Activated gamma-delta T cell (primary cell): Measurements from ENCODE around the gene SH3BP2.
A peak's percentile ranks its signal among the peaks of the same experiment; 100 is the strongest.

Source experiments
- DNase-seq: peaks from one replicate; lab custom pipeline; 2025; lab: John Stamatoyannopoulos, UW
- total RNA-seq, 2 donors: gene quantifications; one replicate each; lab custom pipeline; 2026; lab: John Stamatoyannopoulos, UW

Gene SH3BP2, protein sequence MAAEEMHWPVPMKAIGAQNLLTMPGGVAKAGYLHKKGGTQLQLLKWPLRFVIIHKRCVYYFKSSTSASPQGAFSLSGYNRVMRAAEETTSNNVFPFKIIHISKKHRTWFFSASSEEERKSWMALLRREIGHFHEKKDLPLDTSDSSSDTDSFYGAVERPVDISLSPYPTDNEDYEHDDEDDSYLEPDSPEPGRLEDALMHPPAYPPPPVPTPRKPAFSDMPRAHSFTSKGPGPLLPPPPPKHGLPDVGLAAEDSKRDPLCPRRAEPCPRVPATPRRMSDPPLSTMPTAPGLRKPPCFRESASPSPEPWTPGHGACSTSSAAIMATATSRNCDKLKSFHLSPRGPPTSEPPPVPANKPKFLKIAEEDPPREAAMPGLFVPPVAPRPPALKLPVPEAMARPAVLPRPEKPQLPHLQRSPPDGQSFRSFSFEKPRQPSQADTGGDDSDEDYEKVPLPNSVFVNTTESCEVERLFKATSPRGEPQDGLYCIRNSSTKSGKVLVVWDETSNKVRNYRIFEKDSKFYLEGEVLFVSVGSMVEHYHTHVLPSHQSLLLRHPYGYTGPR
- total RNA-seq: 93.8 to 109 reads per million in 2 donors

DNA sequence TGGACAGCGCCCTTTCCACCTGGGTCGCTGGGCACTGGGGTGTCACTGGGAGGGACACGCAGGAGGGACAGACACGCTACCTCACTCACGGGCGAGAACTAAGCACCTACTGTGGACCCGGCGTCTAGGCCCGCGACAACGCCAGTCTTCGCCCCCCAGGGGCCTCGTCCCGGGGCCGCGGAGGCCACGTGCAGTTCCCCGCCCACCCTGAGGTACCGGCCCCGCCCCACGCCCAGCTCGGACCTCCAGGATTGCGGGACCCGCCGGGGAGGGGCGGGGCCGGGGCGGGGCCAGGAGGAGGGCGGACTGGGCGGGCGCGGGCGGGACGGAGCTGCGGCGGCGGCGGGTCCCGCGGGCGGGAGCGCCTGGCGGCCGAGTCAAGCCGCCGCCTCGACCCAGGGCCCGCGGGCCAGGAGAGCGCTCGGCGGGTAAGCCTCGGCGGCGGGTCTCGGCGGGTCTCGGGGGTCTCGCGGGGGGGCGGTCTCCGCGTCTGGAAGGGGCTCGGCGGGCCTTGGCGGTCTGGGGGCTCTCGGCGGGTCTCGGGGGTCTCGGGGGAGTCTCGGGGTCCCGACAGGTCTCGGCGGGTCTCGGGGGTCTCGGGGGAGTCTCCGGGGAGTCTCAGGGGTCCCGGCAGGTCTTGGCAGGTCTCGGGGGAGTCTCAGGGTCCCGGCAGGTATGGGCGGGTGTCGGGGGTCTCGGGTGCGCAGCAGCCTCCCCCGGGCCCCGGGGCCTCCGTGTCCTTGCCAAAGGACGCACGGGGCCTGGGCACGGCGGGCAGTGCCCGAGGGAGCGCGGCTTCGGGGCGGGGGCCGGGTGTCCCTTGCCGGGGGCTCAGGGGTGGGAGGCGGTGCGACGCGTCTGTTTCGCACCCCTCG lies at the start of gene SH3BP2:
Gene SH3BP2, plus strand, starts transcription at position 375 of the 875 bp plus-strand sequence. CDS start 27,533 bp downstream, outside the sequence.
- peak; percentile 60 for DNase-seq

DNA sequence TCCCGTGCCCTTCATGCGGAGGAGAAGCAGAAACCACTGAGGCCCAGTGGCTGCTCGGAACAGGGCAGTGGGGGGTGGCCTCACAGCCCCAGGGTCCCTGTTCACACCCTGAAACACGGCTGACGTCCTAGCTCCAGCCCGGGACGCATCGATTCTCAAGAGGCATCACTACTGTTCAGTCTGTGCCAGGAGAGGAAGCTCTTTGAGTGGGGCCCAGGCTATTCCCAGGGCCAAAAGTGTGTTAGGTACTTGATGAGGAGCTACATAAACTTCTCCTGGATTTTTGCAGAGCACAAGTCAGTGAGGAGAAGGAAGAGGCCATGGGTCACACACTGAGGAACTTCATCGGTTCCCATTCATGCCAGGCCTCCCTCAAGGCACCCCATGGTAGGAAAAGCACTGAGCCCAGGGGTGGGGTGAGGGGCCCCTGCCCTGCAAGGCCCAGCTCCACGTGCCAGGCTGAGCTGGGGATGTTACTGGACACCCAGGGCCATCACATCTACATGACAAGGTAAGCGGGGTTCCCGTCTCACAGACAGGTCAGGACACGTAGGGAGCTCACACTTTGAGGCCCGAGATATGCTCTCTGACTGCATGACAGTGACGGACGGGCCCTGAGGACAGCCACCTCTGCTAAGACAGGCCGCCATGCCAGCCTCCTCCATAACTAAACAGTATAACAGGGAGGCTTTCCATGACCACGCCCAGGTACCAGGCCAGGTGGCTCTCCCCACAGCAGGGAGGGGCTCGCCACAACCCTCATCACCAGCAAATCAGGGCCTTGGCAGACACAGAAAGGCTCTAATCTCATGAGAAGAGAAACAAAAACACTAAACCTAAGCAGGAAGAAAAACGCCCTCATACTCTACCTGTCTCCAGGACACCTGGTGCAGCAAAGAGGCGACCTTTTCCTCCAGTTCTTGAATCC lies 49.1 kb upstream of the SH3BP2 start:
- no peak for DNase-seq

DNA sequence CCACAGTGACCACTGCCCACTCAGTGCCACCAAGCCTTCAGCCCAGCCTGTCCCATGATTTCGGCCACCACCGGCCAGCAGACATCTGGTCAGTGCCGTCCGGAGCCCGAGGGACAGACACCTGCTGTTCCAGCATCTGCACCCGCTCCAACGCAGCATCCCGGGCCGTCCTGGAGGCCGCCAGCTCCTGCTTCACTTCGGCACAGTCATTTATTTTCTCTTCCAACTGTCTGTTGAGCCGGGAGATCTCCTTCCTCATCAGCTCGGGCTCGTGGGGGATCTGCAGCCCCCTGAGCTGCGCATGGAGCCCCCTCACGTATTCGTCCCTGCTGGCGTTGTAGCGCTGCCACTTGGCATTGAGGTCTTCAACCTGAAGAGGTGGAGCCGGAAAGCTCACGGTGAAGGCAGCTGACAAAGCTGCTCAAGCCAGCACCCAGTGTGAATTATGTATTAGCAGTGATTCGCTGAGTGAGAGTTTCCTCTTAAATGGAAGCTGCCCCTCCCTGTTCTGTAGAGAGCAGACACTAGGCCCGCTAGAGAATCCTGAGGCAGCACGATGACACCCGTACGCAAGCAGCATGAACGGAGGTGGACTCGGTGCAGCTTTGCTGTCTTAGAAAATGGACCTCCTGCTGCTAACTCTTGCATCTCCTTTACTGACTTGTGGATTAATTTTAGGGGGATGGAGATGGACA lies 48.2 kb upstream of the SH3BP2 start:
- no peak for DNase-seq

DNA sequence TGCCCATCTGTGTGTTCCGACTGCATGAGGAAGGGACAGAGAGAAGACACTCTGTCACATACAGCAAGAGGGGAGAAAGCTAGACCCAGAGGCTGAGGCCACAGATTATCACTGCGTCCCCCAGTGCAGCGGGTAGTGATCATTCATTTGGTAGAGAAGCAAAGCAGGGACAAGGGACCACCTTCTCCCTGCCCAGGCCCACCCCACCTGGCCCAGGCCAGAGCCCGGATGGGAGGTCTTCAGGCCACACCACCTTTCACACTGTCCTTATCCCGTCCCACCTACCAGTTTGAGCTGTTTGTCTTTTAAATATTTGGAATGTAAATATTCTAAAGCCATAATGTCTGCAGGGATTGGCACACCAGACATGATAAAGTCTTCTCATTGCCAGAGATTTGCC lies 47.4 kb upstream of the SH3BP2 start:
- DNase-seq: no peak

DNA sequence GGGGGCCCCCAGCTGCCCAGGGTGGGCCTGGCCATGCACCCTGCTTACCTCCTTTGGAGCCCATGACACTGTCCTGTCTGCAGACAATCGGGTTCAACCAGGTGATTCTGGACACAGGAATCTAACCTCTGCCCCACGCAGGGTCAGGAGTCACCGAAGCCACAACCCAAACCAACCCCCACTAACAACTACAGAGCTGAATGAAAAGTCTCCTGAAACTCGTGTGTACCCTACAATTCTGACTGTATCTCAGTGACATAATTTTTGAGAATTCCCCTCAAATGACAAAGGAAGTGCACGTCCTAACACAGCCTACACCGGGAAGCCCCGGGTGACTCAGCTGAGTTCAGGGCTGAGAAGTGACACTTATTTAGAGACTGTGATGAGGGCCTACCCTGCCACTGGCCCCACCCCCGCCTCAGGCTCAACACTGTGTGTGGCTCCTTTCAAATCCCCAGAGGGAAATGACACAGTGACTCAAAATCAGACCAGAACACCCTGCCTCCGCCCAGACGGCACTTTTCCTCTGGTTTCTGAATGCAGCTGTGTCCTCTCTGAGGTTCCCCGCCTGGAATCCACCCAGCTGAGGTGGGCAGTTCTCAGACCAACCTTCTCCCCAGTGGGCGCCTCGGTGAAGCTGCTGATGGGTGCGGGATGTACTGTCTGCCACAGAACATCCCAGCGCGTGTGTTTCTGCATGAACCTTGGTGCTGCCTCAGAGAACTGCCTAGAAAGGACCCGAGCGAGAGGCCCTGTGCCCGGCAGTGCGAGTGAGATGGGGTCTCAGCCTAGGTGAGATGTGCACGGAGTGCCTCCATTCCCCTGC lies 46.7 kb upstream of the SH3BP2 start:
- DNase-seq: peak; percentile 63

DNA sequence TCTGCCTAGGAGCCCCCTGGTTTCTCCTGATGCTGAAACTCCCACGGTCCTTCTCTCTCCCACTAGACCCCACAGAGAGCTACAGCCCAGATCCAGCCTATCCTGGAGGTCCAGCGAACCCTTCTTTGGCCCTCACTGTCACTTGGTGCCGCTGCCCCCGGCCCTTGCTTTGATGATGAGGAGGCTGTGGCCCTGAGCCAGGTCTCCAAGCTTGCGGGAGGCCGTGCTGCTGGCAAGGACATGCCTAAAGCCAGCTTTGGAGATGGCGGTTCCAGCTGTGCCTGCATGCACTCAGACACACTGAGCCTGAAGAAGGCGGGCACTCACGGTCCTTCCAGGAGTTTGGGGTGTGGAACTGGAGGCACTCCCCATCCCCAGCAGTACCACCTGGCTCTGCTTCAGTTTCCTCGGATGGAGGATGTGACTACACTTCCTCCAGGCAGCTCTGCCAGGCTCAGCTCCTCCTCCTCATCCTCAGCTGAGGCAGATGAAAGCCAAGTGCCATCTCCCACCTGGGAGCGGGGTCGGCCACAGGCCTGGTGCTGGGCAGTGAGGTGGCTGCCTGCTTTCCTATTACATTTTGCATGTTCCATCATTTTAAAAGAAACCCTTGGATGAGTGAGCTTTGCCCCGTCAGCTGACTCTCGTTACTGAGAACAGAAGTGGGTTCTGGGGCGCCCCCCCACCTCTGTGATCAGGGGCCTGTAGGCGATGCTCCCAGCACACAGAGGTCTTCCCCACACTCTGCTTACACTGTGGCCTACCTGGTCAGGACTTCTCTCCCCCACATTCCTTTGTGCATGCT lies 45.8 kb upstream of the SH3BP2 start:
- DNase-seq: no peak

DNA sequence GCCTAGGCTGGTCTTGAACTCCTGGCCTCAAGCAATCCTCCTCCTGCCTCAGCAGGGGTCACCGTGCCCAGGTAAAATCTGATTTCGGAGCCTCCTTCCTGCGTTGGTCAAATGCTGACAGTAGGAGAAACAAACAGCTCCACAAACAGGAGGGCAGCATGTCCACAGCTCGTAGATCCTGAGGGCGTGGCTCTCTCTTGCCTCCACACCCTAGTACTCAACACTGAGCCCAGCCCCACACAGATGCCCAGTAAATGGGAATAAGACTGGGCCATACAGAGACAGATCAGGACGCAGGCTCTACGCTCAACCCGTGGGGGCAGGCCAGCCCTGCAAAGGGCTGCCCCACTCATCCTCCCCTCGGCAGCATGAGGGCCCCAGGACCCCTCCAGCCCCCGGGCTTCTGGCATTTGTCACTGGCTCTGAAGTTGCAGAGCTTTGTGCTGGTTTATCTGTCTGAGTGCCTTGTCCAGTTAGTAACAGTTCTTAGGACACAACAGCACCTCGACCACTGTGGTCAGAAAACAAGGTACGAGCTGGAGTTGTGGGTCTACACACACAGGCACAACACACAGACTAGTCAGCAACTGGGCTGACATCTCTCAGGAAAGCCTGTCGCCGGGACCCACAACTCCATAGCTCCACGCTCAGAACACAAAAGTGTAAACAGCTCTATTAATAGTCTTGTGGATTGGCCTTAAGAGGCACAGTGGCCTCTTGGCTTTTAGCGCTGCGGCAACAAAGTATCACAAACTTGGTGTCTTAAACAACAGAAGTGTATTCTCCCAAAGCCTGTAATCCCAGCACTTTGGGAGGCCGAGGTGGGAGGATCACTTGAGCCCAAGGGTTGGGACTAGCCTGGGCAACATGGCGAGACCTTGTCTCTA lies 41.9 kb upstream of the SH3BP2 start:
- DNase-seq: no peak

DNA sequence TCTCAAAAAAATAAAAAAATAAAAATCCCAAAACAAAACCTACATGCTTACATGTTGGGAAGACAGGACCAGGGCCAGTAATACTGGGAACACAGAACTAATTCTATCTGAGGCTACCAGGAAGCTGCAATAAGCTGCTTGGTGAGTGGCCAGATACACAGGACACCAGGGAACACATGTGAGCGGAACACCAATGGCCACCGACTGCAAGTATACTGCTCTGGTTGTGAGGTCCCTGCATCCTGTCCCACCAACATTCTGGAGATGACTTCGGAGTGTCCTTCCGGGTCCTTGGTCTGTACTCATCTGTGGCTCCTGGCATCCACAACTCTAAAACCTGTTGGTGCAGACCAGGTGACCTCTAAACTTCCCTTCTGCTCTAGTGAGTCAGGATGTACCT lies 39.4 kb upstream of the SH3BP2 start:
- DNase-seq: no peak

DNA sequence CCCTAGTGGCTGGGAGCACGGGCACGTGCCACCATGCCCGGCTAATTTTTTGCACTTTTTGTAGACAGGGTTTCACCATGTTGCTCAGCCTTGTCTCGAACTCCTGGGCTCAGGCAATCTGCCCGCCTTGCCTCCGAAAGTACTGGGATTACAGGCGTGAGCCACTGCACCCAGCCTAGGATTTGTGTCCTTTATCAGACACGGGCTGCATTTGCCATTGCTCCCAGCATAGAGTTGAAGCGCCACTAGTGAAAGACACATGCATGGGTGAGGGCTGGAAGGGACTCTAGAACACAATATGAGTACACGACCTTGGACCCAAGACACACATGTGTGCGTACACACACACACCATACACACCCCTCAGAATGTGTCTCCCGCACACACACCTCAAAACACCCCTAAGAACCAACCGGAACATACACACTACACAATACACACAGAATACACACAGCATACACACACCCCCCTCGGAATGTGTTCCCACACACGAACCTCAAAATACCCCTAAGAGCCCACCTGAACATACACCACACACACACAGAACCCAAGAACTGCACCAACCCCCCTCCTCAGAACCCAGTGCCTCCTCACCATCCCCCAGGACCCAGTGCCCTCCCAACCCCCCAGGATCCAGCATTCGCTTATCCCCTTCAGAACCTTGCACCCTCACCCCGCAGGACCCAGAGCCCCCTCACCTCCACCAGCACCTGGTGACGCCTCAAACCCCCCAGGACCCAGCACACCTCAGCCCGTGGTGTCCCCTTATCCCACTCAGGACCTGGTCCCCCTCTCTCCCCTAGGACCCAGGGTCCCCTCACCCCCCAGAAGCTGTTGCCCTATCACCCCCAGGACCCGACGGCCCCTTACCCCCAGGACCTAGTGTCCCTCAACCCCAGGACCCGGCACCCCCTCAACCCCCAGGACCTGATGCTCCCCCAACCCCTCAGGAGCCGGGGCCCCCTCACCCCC lies 37.8 kb upstream of the SH3BP2 start:
- no peak for DNase-seq

DNA sequence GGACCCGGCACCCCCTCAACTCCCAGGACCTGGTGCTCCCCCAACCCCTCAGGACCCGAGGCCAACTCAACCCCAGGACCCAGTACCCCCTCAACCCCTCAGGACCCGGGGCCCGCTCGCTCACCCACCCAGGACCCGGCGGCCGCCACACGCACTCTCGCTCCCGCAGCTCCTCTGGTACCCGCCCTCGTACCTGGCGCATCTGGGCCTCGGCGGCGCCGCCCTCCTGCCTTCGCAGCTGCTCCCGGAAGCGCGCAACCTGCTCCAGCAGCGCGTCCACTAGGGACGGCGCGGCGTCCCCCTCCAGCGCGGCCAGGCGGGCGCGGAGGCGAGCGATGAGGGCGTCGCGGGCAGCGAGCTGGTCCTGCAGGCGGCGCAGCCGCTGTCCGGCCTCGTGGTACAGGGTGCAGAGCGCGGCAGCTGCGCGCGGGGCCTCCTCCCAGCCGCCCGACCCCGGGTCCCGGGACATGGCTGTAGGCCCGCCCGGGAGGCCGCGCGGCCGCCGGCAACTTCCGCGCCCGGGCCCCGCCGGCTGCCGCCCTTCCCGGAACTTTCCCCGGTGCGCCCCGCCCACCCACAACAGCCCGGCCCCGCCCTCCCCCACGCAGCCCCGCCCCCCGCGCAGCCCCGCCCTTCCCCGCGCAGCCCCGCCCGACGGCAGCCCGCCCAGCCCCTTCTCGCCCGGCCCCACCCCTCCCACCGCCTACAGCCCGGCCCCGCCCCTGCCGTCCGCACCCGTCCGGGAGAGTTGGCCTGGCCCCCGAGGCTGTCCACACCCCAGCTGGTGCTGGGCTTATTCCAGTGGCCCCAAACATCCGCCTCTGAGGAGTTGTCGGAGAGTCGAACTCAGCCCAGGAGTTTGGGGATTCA lies 36.8 kb upstream of the SH3BP2 start, which contains the start of gene TNIP2:
Gene TNIP2, minus strand, starts transcription at position 516 of the 870 bp plus-strand sequence. Its CDS starts 47 bp downstream, at position 469.
- peak; percentile 72 for DNase-seq

DNA sequence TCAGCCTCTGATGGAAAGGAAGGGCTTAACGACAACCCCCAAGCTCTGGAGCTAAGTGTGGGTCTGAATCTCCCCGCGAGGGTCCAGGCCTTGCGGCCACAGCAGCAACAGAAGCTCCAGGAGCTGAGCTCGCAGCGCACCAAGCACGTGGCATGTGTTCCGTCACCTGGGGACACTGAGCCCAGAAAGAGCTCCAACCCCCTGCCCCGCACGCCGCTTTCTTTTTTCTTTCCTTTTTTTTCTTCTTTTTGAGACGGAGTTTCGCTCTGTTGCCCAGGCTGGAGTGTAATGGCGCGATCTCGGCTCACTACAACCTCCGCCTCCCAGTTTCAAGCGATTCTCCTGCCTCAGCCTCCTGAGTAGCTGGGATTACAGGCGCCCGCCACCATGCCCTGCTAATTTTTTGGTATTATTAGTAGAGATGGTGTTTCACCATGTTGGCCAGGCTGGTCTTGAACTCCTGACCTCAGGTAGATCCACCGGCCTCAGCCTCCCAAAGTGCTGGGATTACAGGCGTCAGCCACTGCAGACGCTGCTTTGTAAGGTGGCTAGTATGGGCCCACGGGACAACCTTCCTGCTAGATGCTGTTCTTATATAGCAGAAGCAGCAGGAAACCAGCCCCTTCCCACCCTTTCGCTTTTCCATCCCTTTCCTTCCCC lies 36.1 kb upstream of the SH3BP2 start:
- no peak for DNase-seq

DNA sequence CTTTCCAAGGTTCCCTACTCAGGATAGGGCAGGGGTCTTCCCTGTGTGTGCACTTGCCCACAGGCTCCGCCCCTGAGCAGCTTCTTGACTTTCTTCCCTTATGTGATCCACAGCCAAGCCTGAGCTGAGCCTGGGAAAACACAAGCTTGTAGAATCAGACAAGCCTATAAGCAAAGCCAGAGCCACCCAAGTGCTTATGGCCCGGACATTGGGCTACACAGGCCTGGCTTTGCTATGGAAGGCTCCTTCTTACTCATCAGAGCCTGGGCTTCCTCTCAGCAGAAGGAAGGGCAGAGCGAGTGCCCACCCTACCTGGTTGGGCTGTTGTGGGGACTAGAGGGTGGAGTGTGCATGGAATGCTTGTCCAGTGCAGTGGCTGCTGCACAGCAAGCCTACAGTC lies 35.5 kb upstream of the SH3BP2 start:
- no peak for DNase-seq

DNA sequence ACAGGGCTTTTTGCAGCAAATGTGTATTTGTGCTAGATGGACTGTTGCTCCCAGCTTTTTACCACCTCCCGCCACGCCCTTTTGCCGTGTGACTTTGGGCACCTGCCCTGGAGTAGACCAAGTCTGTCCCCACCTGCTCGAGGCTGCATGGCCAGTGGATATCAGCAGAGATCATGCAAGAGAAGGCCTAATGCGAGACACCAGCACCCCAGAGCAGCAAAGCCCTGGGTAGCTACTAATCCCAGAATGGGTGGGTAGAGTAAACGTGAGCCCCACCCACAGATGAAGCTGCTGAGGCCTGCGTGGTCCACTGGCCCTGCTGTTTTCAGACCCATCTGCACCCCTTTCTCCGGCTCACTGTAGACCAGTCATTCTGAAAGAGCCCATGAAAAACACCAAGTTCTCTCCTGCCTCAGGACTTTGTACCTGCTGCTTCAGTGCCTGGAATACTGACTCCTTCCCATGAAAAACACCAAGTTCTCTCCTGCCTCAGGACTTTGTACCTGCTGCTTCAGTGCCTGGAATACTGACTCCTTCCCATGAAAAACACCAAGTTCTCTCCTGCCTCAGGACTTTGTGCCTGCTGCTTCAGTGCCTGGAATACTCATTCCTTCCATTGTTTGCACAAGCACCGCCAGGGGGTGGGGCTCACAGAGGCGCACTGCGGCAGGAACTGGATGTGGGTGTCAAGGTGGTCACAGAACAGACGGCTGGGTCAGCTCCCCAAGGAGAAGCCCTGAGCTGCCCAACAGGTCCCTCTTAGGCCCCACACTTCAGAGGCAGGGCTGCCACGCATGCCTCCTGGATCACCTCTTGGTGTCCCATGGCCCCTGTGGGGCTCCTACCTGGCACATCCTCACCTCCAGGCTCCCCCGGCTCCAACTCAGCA lies 31.6 kb upstream of the SH3BP2 start:
- no peak for DNase-seq

DNA sequence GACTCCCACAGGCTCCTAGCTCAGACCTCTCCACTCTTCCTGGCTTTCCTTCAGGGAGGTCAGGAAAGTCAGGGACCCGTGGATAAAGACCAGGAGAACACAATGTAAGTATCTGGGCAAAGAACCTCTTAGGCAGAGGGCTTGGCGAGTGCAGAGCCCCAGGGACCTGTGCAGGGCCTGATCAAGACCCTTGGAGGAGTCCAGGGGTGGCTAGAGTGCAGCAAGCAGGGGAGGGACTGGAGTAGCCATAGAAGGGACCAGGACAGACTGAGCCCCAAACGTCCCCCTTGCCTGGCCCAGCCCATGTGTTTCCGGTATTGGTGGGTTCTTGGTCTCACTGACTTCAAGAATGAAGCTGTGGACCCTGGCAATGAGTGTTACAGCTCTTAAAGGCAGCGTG lies 30.8 kb upstream of the SH3BP2 start:
- no peak for DNase-seq
